Neuronal stem cell (in vitro differentiated cells): Measurements from ENCODE around the gene ITPR2.

Source experiments
- DNase-seq: peaks from one replicate; pipeline ENCODE4 v3.0.0-alpha.2; 2013; ENCODE audit warnings: low spot score
- H2AFZ ChIP-seq: one replicate; pipeline ENCODE4 v1.6.1; 2013; ENCODE audit warnings: mild to moderate bottlenecking, low read length, inconsistent platforms
- H2AK5ac ChIP-seq: 2 replicates; pipeline ENCODE4 v1.6.1; 2013; ENCODE audit warnings: low read depth, mild to moderate bottlenecking, inconsistent platforms, low read length, moderate library complexity, mixed read lengths
- H2BK120ac ChIP-seq: 2 replicates; pipeline ENCODE4 v1.6.1; 2013; ENCODE audit warnings: low read depth, mild to moderate bottlenecking, inconsistent platforms, low read length, moderate library complexity, mixed read lengths
- H2BK12ac ChIP-seq: one replicate; pipeline ENCODE4 v1.6.1; 2013; ENCODE audit warnings: low read length, inconsistent platforms
- H2BK15ac ChIP-seq: 2 replicates; pipeline ENCODE4 v1.6.1; 2013; ENCODE audit warnings: mild to moderate bottlenecking, low read length, inconsistent platforms, mixed read lengths
- H2BK5ac ChIP-seq: one replicate; pipeline ENCODE4 v1.6.1; 2013; ENCODE audit warnings: inconsistent platforms, mild to moderate bottlenecking, low read length, moderate library complexity
- H3K14ac ChIP-seq: one replicate; pipeline ENCODE4 v1.6.1; 2013; ENCODE audit warnings: low read length, inconsistent platforms
- H3K18ac ChIP-seq: 2 replicates; pipeline ENCODE4 v1.6.1; 2013; ENCODE audit warnings: low read length, inconsistent platforms
- H3K23ac ChIP-seq: 2 replicates; pipeline ENCODE4 v1.6.1; 2013; ENCODE audit warnings: low read depth, mild to moderate bottlenecking, mixed read lengths, low read length, inconsistent platforms; ENCODE audit not compliant: poor library complexity
- H3K27ac ChIP-seq: replicated peaks from 3 replicates; pipeline ENCODE4 v1.5.1; 2013; ENCODE audit warnings: low read length, inconsistent platforms
- H3K27me3 ChIP-seq, 3 experiments: 2 replicates each; pipeline ENCODE4 v1.6.1; 2013; ENCODE audit warnings: low read length in 3 of 3, mild to moderate bottlenecking in 2 of 3, inconsistent platforms in 1 of 3, low read depth in 1 of 3, mixed read lengths in 1 of 3, moderate library complexity in 1 of 3; ENCODE audit not compliant: control insufficient read depth in 3 of 3, insufficient read depth in 3 of 3
- H3K36me3 ChIP-seq, 2 donors: replicated peaks in 1 of 2; 2 replicates each; pipeline ENCODE4 v1.6.1; 2013; ENCODE audit warnings: low read length in 2 of 2; ENCODE audit not compliant: control insufficient read depth in 2 of 2, insufficient read depth in 2 of 2
- H3K4ac ChIP-seq: 2 replicates; pipeline ENCODE4 v1.6.1; 2013; ENCODE audit warnings: inconsistent platforms, mild to moderate bottlenecking, low read length, moderate library complexity
- H3K4me1 ChIP-seq, 2 donors: 1 replicate in 1 of 2; 2 replicates in 1 of 2; pipeline ENCODE4 v1.6.1; 2013; ENCODE audit warnings: low read length in 2 of 2, low read depth in 1 of 2; ENCODE audit not compliant: control insufficient read depth in 2 of 2, insufficient read depth in 1 of 2
- H3K4me2 ChIP-seq: one replicate; pipeline ENCODE4 v1.6.1; 2013; ENCODE audit warnings: mild to moderate bottlenecking, low read length, inconsistent platforms; ENCODE audit not compliant: insufficient read depth, poor library complexity, severe bottlenecking
- H3K4me3 ChIP-seq, 2 donors: 2 replicates each; pipeline ENCODE4 v1.5.1; 2013; ENCODE audit warnings: low read length in 2 of 2, mild to moderate bottlenecking in 2 of 2, inconsistent platforms in 1 of 2, moderate library complexity in 1 of 2
- H3K79me1 ChIP-seq: one replicate; pipeline ENCODE4 v1.6.1; 2013; ENCODE audit warnings: low read depth, mild to moderate bottlenecking, inconsistent platforms, low read length, moderate library complexity
- H3K9ac ChIP-seq: one replicate; pipeline ENCODE4 v1.6.1; 2013; ENCODE audit warnings: mild to moderate bottlenecking, low read depth, low read length, inconsistent platforms; ENCODE audit not compliant: poor library complexity
- H3K9me3 ChIP-seq, 2 donors: replicated peaks in 1 of 2; 2 replicates each; pipeline versions ENCODE3 to v1.6.1; 2013; ENCODE audit warnings: low read length in 2 of 2, mild to moderate bottlenecking in 2 of 2, inconsistent platforms in 1 of 2, low read depth in 1 of 2, mixed read lengths in 1 of 2, moderate library complexity in 1 of 2; ENCODE audit not compliant: control insufficient read depth in 2 of 2, insufficient read depth in 1 of 2
- H4K8ac ChIP-seq: one replicate; pipeline ENCODE4 v1.6.1; 2013; ENCODE audit warnings: low read depth, mild to moderate bottlenecking, inconsistent platforms, low read length, moderate library complexity
- H4K91ac ChIP-seq: one replicate; pipeline ENCODE4 v1.6.1; 2013; ENCODE audit warnings: low read length, low read depth, mild to moderate bottlenecking, inconsistent platforms; ENCODE audit not compliant: poor library complexity
- WGBS, 2 donors: extraction: QIAGEN DNeasy Blood & Tissue Kit; methylation state at CpG; one replicate each; pipeline ENCODE4 v1.1.7; 2013; ENCODE audit warnings: missing lambda C conversion rate in 2 of 2, mixed read lengths in 1 of 2; ENCODE audit not compliant: insufficient read length in 2 of 2, insufficient replicate concordance in 1 of 2; ENCODE audit errors: extremely low coverage in 2 of 2; 5-methylcytosine and 5-hydroxymethylcytosine counted together

Gene ITPR2

DNA sequence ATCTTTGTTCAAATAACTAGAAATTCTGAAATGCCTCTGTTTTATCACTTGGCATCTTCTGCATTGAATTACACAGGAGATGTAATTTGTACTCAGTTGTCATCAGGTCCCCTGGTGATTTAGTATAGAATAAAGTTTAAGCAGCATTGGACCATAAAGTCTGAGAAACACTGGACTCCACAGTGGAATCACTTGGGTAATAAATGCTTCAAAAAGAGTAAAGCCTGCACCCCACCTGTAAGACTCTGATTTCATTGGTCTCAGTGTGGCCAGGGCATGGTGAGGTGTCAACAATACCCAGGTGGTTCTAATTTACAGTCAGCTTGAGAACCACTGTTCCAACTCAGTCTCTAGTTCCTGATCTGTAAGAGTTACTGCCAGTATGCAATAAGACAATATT lies 148.9 kb downstream of the ITPR2 start:
- H3K36me3 ChIP-seq: no peaks in the 10 kb centered on the region
- H4K91ac ChIP-seq: no peak overlapping the region
- no peak overlapping the region for H3K18ac ChIP-seq
- H3K79me1 ChIP-seq: no peaks in the 10 kb centered on the region
- H3K14ac ChIP-seq: no peak overlapping the region
- no peak overlapping the region for H2BK15ac ChIP-seq
- no peak overlapping the region for H3K23ac ChIP-seq
- H3K4ac ChIP-seq: no peak overlapping the region
- H3K4me1 ChIP-seq: peaks cover 0 to 4% of the 10 kb centered on the region in 2 donors
- H4K8ac ChIP-seq: no peak overlapping the region
- no peak overlapping the region for H3K9ac ChIP-seq
- H3K27ac ChIP-seq: no peak overlapping the region
- H3K4me2 ChIP-seq: no peak overlapping the region
- no peak overlapping the region for H3K4me3 ChIP-seq
- H2BK12ac ChIP-seq: no peak overlapping the region
- H2BK5ac ChIP-seq: no peak overlapping the region
- no peak overlapping the region for H2AFZ ChIP-seq
- no peak overlapping the region for H2BK120ac ChIP-seq
- peaks cover 2 to 20% of the 10 kb centered on the region in 2 donors for H3K9me3 ChIP-seq
- no peak overlapping the region for H2AK5ac ChIP-seq
- no peaks in the 10 kb centered on the region for H3K27me3 ChIP-seq
- no peak for DNase-seq

- H3K23ac ChIP-seq: no peak overlapping the region
- H3K9me3 ChIP-seq: peaks cover 2 to 20% of the 10 kb centered on the region in 2 donors
- no peak overlapping the region for H4K8ac ChIP-seq
- H3K79me1 ChIP-seq: no peaks in the 10 kb centered on the region
- no peak overlapping the region for H2AK5ac ChIP-seq
- H3K14ac ChIP-seq: no peak overlapping the region
- H3K27ac ChIP-seq: no peak overlapping the region
- H2BK15ac ChIP-seq: no peak overlapping the region
- H3K36me3 ChIP-seq: no peaks in the 10 kb centered on the region
- no peak overlapping the region for H2BK12ac ChIP-seq
- no peak for DNase-seq
- H3K9ac ChIP-seq: no peak overlapping the region
- H3K4me3 ChIP-seq: no peak overlapping the region
- no peak overlapping the region for H2BK5ac ChIP-seq
- no peak overlapping the region for H2BK120ac ChIP-seq
- WGBS, 2 donors: no CpG with 5 or more reads among the region's 5 CpGs
- H3K4me2 ChIP-seq: no peak overlapping the region
- no peak overlapping the region for H2AFZ ChIP-seq
- no peak overlapping the region for H3K18ac ChIP-seq
- no peak overlapping the region for H4K91ac ChIP-seq
- H3K4ac ChIP-seq: no peak overlapping the region
- peaks cover 0 to 10% of the 10 kb centered on the region in 2 donors for H3K4me1 ChIP-seq
- no peaks in the 10 kb centered on the region for H3K27me3 ChIP-seq
Measured at GRCh38 chr12:26683443-26683842, 149.6 kb downstream of the ITPR2 start.

- no peak overlapping the region for H3K18ac ChIP-seq
- peaks cover 0 to 11% of the 10 kb centered on the region in 2 donors for H3K4me1 ChIP-seq
- H3K9ac ChIP-seq: no peak overlapping the region
- H4K8ac ChIP-seq: no peak overlapping the region
- H3K79me1 ChIP-seq: no peaks in the 10 kb centered on the region
- H3K4ac ChIP-seq: no peak overlapping the region
- no peak overlapping the region for H2BK120ac ChIP-seq
- no peak overlapping the region for H2AFZ ChIP-seq
- no peak overlapping the region for H3K14ac ChIP-seq
- no peak overlapping the region for H2AK5ac ChIP-seq
- H3K4me3 ChIP-seq: no peak overlapping the region
- WGBS, 2 donors: no CpG with 5 or more reads among the region's 3 CpGs
- H3K23ac ChIP-seq: no peak overlapping the region
- H3K36me3 ChIP-seq: no peaks in the 10 kb centered on the region
- H3K9me3 ChIP-seq: peaks cover 2 to 20% of the 10 kb centered on the region in 2 donors
- H3K27me3 ChIP-seq: no peaks in the 10 kb centered on the region
- no peak overlapping the region for H2BK12ac ChIP-seq
- H2BK5ac ChIP-seq: no peak overlapping the region
- no peak overlapping the region for H3K4me2 ChIP-seq
- H3K27ac ChIP-seq: no peak overlapping the region
- H4K91ac ChIP-seq: no peak overlapping the region
- H2BK15ac ChIP-seq: no peak overlapping the region
- no peak for DNase-seq
Measured at GRCh38 chr12:26680727-26681455, 152.1 kb downstream of the ITPR2 start.

- no peak overlapping the region for H2BK120ac ChIP-seq
- H4K91ac ChIP-seq: no peak overlapping the region
- no peak overlapping the region for H2BK5ac ChIP-seq
- no peak overlapping the region for H2BK12ac ChIP-seq
- H3K9ac ChIP-seq: no peak overlapping the region
- no peak overlapping the region for H3K27ac ChIP-seq
- DNase-seq: no peak
- H2AFZ ChIP-seq: peak overlapping the region; percentile 46
- H3K9me3 ChIP-seq: peaks cover 2 to 17% of the 10 kb centered on the region in 2 donors
- peaks cover 0 to 11% of the 10 kb centered on the region in 2 donors for H3K4me1 ChIP-seq
- H3K79me1 ChIP-seq: no peaks in the 10 kb centered on the region
- H3K4ac ChIP-seq: no peak overlapping the region
- H3K14ac ChIP-seq: no peak overlapping the region
- H3K4me3 ChIP-seq: no peak overlapping the region
- no peak overlapping the region for H3K4me2 ChIP-seq
- no peak overlapping the region for H4K8ac ChIP-seq
- no peaks in the 10 kb centered on the region for H3K27me3 ChIP-seq
- no peak overlapping the region for H3K18ac ChIP-seq
- H2AK5ac ChIP-seq: no peak overlapping the region
- H3K23ac ChIP-seq: no peak overlapping the region
- no peaks in the 10 kb centered on the region for H3K36me3 ChIP-seq
- WGBS, 2 donors: no CpG with 5 or more reads among the region's 4 CpGs
- no peak overlapping the region for H2BK15ac ChIP-seq
Measured at GRCh38 chr12:26678697-26679660, 154.0 kb downstream of the ITPR2 start.
